ENCODE results near the gene C22orf39. TPM values are rescaled to one million over a fixed set of nuclear protein-coding genes. Genes with fewer than 3 reads are reported as not detected.
A peak's percentile ranks its signal among the peaks of the same experiment; 100 is the strongest.

The C22orf39 gene
- total and polyA plus RNA-seq, 4 experiments from 2014 or later, result 40.5 to 58.3 (median 48.9) TPM

DNA sequence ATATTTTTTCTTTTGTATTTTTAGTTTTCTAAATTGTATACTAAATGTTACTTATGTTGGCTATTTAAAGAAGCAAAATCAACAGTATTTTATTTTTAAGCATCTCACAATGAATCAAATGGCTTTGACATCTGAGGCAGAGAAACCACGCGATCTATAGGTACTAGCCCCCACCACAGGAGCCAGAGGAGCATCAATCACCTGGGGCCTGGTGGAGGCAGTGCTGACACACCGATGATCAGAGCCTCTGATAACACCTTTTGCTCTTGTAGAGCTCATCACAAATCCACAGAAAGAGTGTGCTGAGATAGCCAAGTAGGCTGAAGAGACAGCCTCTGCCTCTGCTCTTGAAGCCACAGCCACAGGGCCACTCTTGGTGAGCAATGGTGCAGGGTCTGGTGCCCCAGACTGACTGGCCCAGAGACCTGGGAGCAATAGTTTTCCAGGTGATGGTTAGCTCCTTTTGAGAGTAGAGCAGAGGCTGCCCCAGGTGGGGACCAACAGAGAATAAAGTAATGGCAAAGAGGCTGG lies 41.2 kb downstream of the C22orf39 start:
- intact Hi-C loops (cut with micrococcal nuclease), result no loop called here

GRCh38 chr22:19405652-19406051 lies 41.9 kb downstream of the C22orf39 start:
- ChIA-PET POLR2A (ENCODE audit: partially characterized antibody) (interaction anchor here (0.9 kb wide), 1 partner anchor 28 kb away, joined by 3 read pairs; no protein-coding TSS in a partner anchor), CTCF (ENCODE audit: partially characterized antibody) (interaction anchor here (1.4 kb wide), 1 partner anchor 10 kb away, joined by 3 read pairs; no protein-coding TSS in a partner anchor)
- DNase-seq, result no peak
- peaks cover 0 to 2% (median under 1%) of the 10 kb centered on the region in 4 donors for H3K4me1 Mint-ChIP-seq
- H3K27me3 Mint-ChIP-seq, result no peaks in the 10 kb centered on the region
- no peaks in the 10 kb centered on the region for H3K4me1 ChIP-seq (ENCODE audit: insufficient read depth, low read length)
- H3K36me3 Mint-ChIP-seq, result peaks cover 66 to 78% of the 10 kb centered on the region in 2 donors
- H3K9me3 Mint-ChIP-seq, result peaks cover 0 to 1% (median 0%) of the 10 kb centered on the region in 8 donors
- peaks cover 55% of the 10 kb centered on the region for H3K36me3 ChIP-seq (ENCODE audit: insufficient read depth, low read length)
- no peaks in the 10 kb centered on the region for H3K27me3 ChIP-seq (ENCODE audit: insufficient read depth, low read length)
- intact Hi-C loops (cut with micrococcal nuclease), result no loop called here
- H3K4me3 ChIP-seq (ENCODE audit: low read length in 2 of 2), result no peak overlapping the region
- no peaks in the 10 kb centered on the region for H3K9me3 ChIP-seq (ENCODE audit: control insufficient read depth in 1 of 2, low read length in 2 of 2)
- no peak overlapping the region for H3K27ac ChIP-seq (ENCODE audit: low read depth, low read length)
- no peak overlapping the region for H3K27ac Mint-ChIP-seq
- no peak overlapping the region for H3K4me3 Mint-ChIP-seq

More for the DNA sequence above, 41.2 kb downstream of the C22orf39 start:
- ChIA-PET CTCF (ENCODE audit: partially characterized antibody) (no interaction called here), POLR2A (ENCODE audit: partially characterized antibody) (no interaction called here)
- Mint-ChIP-seq H3K9me3 (peaks cover 0 to 1% (median 0%) of the 10 kb centered on the region in 8 donors), H3K4me3 (no peak overlapping the region), H3K27ac (peak overlapping the region in 1 of 7 donors; percentile 36), H3K4me1 (peaks cover under 1 to 4% (median 2%) of the 10 kb centered on the region in 4 donors), H3K36me3 (peaks cover 59 to 75% of the 10 kb centered on the region in 2 donors), H3K27me3 (no peaks in the 10 kb centered on the region)
- peaks cover 58% of the 10 kb centered on the region for H3K36me3 ChIP-seq (ENCODE audit: insufficient read depth, low read length)
- no peaks in the 10 kb centered on the region for H3K9me3 ChIP-seq (ENCODE audit: control insufficient read depth in 1 of 2, low read length in 2 of 2)
- H3K4me1 ChIP-seq (ENCODE audit: insufficient read depth, low read length), result no peaks in the 10 kb centered on the region
- H3K4me3 ChIP-seq (ENCODE audit: low read length in 2 of 2), result no peak overlapping the region
- no peak for DNase-seq
- H3K27me3 ChIP-seq (ENCODE audit: insufficient read depth, low read length), result no peaks in the 10 kb centered on the region
- H3K27ac ChIP-seq (ENCODE audit: low read depth, low read length), result no peak overlapping the region

- Histone ChIP-seq H3K4me1 (ENCODE audit: insufficient read depth, low read length) (no peaks in the 10 kb centered on the region), H3K36me3 (ENCODE audit: insufficient read depth, low read length) (peaks cover 50% of the 10 kb centered on the region), H3K4me3 (ENCODE audit: low read length in 2 of 2) (no peak overlapping the region), H3K27me3 (ENCODE audit: insufficient read depth, low read length) (no peaks in the 10 kb centered on the region), H3K9me3 (ENCODE audit: control insufficient read depth in 1 of 2, low read length in 2 of 2) (no peaks in the 10 kb centered on the region), H3K27ac (ENCODE audit: low read depth, low read length) (no peak overlapping the region)
- ChIA-PET CTCF (ENCODE audit: partially characterized antibody) (interaction anchor here (1.4 kb wide), 1 partner anchor 9 kb away, joined by 3 read pairs; no protein-coding TSS in a partner anchor), POLR2A (ENCODE audit: partially characterized antibody) (interaction anchor here (0.8 to 0.9 kb wide), 2 partner anchors 26 to 29 kb away, joined by 3 read pairs; partner anchors contain the start of gene HIRA)
- intact Hi-C loops (cut with micrococcal nuclease), result no loop called here
- H3K27ac Mint-ChIP-seq, result peak overlapping the region in 1 of 7 donors; percentile 50
- peaks cover 0 to 1% (median 0%) of the 10 kb centered on the region in 8 donors for H3K9me3 Mint-ChIP-seq
- no peak for DNase-seq
- no peak overlapping the region for H3K4me3 Mint-ChIP-seq
- H3K27me3 Mint-ChIP-seq, result no peaks in the 10 kb centered on the region
- H3K36me3 Mint-ChIP-seq, result peaks cover 68 to 79% of the 10 kb centered on the region in 2 donors
- peaks cover 0 to 2% (median under 1%) of the 10 kb centered on the region in 4 donors for H3K4me1 Mint-ChIP-seq
Measured at GRCh38 chr22:19405133-19405532, 42.4 kb downstream of the C22orf39 start.

DNA sequence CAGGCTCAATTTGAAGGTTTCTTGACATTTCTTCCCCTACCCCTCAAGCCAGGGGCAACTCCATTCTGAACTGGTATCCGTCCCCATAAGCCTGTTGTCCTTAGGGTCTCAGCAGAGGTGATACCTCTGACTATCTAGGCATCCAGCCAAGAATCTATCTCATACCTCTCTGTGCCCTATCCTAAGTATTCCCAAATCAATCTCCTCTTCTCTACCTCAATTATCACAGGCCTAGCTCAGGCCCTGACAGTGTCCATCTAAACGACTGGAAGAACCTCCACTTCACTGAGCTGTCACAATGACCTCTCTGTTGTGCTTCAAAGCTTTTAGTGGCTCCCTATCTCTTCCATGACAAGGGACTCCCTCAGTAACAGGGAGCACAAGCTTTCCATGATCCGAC lies 42.8 kb downstream of the C22orf39 start:
- no peak overlapping the region for H3K4me3 Mint-ChIP-seq
- ChIA-PET CTCF (ENCODE audit: partially characterized antibody) (interaction anchor here (1.4 kb wide), 1 partner anchor 9 kb away, joined by 3 read pairs; no protein-coding TSS in a partner anchor), POLR2A (ENCODE audit: partially characterized antibody) (interaction anchor here (0.8 to 0.9 kb wide), 2 partner anchors 27 to 29 kb away, joined by 3 read pairs; partner anchors contain the start of gene HIRA)
- intact Hi-C loops (cut with micrococcal nuclease), result no loop called here
- Histone ChIP-seq H3K9me3 (ENCODE audit: control insufficient read depth in 1 of 2, low read length in 2 of 2) (no peaks in the 10 kb centered on the region), H3K4me1 (ENCODE audit: insufficient read depth, low read length) (no peaks in the 10 kb centered on the region), H3K27me3 (ENCODE audit: insufficient read depth, low read length) (no peaks in the 10 kb centered on the region), H3K4me3 (ENCODE audit: low read length in 2 of 2) (no peak overlapping the region), H3K36me3 (ENCODE audit: insufficient read depth, low read length) (peaks cover 47% of the 10 kb centered on the region), H3K27ac (ENCODE audit: low read depth, low read length) (no peak overlapping the region)
- peaks cover 0 to 2% (median under 1%) of the 10 kb centered on the region in 4 donors for H3K4me1 Mint-ChIP-seq
- no peaks in the 10 kb centered on the region for H3K27me3 Mint-ChIP-seq
- no peak for DNase-seq
- peaks cover 0 to 1% (median 0%) of the 10 kb centered on the region in 8 donors for H3K9me3 Mint-ChIP-seq
- peaks cover 68 to 77% of the 10 kb centered on the region in 2 donors for H3K36me3 Mint-ChIP-seq
- peak overlapping the region in 2 of 7 donors; percentile 44 to 50 for H3K27ac Mint-ChIP-seq

DNA sequence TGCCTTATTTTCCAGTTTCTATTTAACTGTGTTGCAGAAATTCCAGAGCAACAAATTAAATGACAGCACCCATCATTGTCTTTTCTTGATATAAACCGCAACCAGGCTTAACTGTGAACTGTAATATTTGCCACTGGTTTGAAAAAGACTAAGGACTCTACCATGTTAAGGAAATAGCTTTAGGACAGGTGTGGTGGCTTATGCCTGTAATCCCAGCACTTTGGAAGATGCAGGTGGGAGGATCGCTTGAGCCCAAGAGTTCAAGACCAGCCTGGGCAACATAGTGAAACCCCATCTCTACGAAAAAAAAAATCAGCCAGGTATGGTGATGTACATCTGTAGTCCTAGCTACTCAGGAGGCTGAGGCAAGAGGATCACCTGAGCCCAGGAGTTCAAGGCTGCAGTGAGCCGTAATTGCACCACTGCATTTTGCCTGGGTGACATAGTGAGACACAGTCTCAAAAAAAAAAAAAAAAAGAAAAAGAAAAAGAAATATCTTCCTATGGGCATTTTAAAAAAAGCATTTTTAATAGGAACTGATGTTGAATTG lies 44.8 kb downstream of the C22orf39 start:
- Histone ChIP-seq H3K36me3 (ENCODE audit: insufficient read depth, low read length) (peaks cover 42% of the 10 kb centered on the region), H3K27me3 (ENCODE audit: insufficient read depth, low read length) (no peaks in the 10 kb centered on the region), H3K4me1 (ENCODE audit: insufficient read depth, low read length) (no peaks in the 10 kb centered on the region), H3K27ac (ENCODE audit: low read depth, low read length) (no peak overlapping the region), H3K9me3 (ENCODE audit: control insufficient read depth in 1 of 2, low read length in 2 of 2) (no peaks in the 10 kb centered on the region), H3K4me3 (ENCODE audit: low read length in 2 of 2) (no peak overlapping the region)
- Mint-ChIP-seq H3K36me3 (peaks cover 63 to 72% of the 10 kb centered on the region in 2 donors), H3K9me3 (peaks cover 0 to 1% (median 0%) of the 10 kb centered on the region in 8 donors), H3K4me3 (no peak overlapping the region), H3K4me1 (peaks cover 0 to 2% (median under 1%) of the 10 kb centered on the region in 4 donors), H3K27ac (peak overlapping the region in 3 of 7 donors; percentile 12 to 29 (median 22)), H3K27me3 (no peaks in the 10 kb centered on the region)
- ChIA-PET POLR2A (ENCODE audit: partially characterized antibody) (no interaction called here), CTCF (ENCODE audit: partially characterized antibody) (interaction anchor here (1.4 kb wide), 1 partner anchor 258 kb away, joined by 4 read pairs; the partner anchor contains the start of gene ESS2)
- no peak for DNase-seq
- intact Hi-C loops (cut with micrococcal nuclease), result no loop called here

DNA sequence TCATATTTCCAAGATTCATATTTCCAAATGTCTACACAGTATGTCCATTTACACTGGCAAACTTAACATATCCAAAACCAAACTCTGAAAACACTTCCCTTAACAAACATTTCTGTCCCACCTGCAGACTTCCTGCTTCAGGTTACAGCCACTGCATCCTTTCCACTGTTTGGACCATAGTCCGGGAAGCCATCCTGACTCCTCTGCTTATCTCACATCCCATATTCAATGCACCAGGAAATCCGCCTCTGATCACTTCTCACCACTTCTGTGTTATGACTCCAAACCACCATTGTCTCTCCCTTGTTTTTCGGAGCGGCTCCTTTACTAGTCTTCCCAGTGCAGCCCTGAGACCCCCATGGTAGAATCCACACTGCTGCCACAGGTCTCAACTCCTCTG lies 46.0 kb downstream of the C22orf39 start:
- H3K36me3 Mint-ChIP-seq, result peaks cover 55 to 74% of the 10 kb centered on the region in 2 donors
- Histone ChIP-seq H3K36me3 (ENCODE audit: insufficient read depth, low read length) (peaks cover 42% of the 10 kb centered on the region), H3K4me1 (ENCODE audit: insufficient read depth, low read length) (no peaks in the 10 kb centered on the region), H3K4me3 (ENCODE audit: low read length in 2 of 2) (no peak overlapping the region), H3K27ac (ENCODE audit: low read depth, low read length) (no peak overlapping the region), H3K9me3 (ENCODE audit: control insufficient read depth in 1 of 2, low read length in 2 of 2) (no peaks in the 10 kb centered on the region), H3K27me3 (ENCODE audit: insufficient read depth, low read length) (no peaks in the 10 kb centered on the region)
- peaks cover 0 to 1% (median 0%) of the 10 kb centered on the region in 8 donors for H3K9me3 Mint-ChIP-seq
- POLR2A ChIA-PET (ENCODE audit: partially characterized antibody), result no interaction called here
- CTCF ChIA-PET (ENCODE audit: partially characterized antibody), result no interaction called here
- intact Hi-C loops (cut with micrococcal nuclease), result no loop called here
- peaks cover 0 to 2% (median 0%) of the 10 kb centered on the region in 4 donors for H3K4me1 Mint-ChIP-seq
- H3K27me3 Mint-ChIP-seq, result no peaks in the 10 kb centered on the region
- H3K27ac Mint-ChIP-seq, result peak overlapping the region in 2 of 7 donors; percentile 65 to 91
- no peak overlapping the region for H3K4me3 Mint-ChIP-seq
- DNase-seq, result no peak

GRCh38 chr22:19400881-19401280 lies 46.6 kb downstream of the C22orf39 start:
- Mint-ChIP-seq H3K4me3 (no peak overlapping the region), H3K4me1 (peaks cover 0 to 2% (median 0%) of the 10 kb centered on the region in 4 donors), H3K36me3 (peaks cover 51 to 71% of the 10 kb centered on the region in 2 donors), H3K27me3 (no peaks in the 10 kb centered on the region), H3K27ac (peak overlapping the region in 5 of 7 donors; percentile 28 to 52 (median 37)), H3K9me3 (no peaks in the 10 kb centered on the region)
- no peak overlapping the region for H3K27ac ChIP-seq (ENCODE audit: low read depth, low read length)
- CTCF ChIA-PET (ENCODE audit: partially characterized antibody), result no interaction called here
- H3K9me3 ChIP-seq (ENCODE audit: control insufficient read depth in 1 of 2, low read length in 2 of 2), result no peaks in the 10 kb centered on the region
- POLR2A ChIA-PET (ENCODE audit: partially characterized antibody), result no interaction called here
- intact Hi-C loops (cut with micrococcal nuclease), result no loop called here
- peaks cover 42% of the 10 kb centered on the region for H3K36me3 ChIP-seq (ENCODE audit: insufficient read depth, low read length)
- H3K4me3 ChIP-seq (ENCODE audit: low read length in 2 of 2), result no peak overlapping the region
- no peaks in the 10 kb centered on the region for H3K27me3 ChIP-seq (ENCODE audit: insufficient read depth, low read length)
- no peak for DNase-seq
- H3K4me1 ChIP-seq (ENCODE audit: insufficient read depth, low read length), result no peaks in the 10 kb centered on the region

Measured in CD4-positive, alpha-beta memory T cell (primary cell).